NOMO-1 treated with DMSO at 0.1 percent for 48 hours (cell line): ENCODE results near the gene TASP1.
"Not testable (repeated sequence)": the region's sequence is repeated elsewhere in the genome, so short reads cannot be mapped to it uniquely, and the experiment has no call there.

Experiments used
- DNase-seq: peaks from one replicate; lab custom pipeline; 2025; ENCODE audit not compliant: unreplicated experiment; lab: John Stamatoyannopoulos, UW

Gene TASP1

DNA sequence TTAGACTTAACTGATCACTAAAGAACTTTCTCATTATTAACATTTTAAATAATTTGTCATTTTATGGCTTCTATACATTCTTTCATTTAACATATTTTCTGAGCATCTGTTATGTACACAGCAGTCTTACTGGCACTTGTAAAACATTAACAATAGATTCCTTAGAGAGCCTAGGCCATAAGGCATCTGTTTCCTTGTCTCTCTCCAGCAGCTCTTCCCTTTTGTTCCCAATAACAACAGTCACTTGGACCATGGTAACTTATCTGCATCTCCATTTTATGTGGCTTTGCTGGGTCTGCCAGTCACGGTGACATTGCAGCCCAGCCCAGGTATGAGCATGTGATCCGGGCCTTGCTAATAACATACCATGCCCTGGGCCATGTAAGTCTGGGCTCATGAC, 11.7 kb upstream of the TASP1 start:
- no peak for DNase-seq

GRCh38 chr20:13648291-13649228, 9.8 kb upstream of the TASP1 start:
- no peak for DNase-seq

DNA sequence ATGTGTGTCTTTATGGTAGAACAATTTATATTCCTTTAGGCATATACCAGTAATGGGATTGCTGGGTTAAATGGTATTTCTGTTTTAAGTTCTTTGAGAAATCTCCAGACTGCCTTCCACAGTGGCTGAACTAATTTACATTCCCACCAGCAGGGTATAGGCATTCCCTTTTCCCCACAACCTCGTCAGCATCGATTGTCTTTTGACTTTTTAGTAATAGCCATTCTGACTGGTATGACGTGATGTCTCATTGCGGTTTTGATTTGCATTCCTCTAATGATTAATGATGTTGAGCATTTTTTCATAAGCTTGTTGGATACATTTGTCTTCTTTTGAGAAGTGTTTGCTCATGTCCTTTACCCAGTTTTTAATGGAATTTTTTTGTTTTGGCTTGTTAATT, 5.3 kb upstream of the TASP1 start:
- DNase-seq, result no peak

GRCh38 chr20:13639150-13639497, 392 bp upstream of the TASP1 start:
- DNase-seq, result no peak

GRCh38 chr20:13638162-13638495, 603 bp downstream of the TASP1 start:
- DNase-seq, result no peak

- no peak for DNase-seq
These were observed 6.3 kb downstream of the TASP1 start for GRCh38 chr20:13632431-13632830.

DNA sequence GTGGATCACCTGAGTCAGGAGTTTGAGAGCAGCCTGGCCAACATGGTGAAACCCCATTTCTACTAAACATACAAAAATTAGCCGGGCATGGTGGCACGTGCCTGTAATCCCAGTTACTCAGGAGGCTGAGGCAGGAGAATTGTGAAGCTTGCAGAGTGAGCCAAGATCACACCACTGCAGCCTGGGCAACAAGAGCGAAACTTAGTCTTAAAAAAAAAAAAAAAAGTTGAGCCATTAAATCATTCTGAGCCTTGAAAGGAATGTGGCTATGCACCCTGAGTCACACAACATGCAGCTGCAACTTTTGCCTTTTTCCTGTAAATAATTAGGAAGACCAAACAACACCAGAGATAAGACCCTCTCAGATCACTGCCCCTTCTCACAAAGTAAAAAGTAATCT, 11.2 kb downstream of the TASP1 start:
- not testable (repeated sequence) for DNase-seq

DNA sequence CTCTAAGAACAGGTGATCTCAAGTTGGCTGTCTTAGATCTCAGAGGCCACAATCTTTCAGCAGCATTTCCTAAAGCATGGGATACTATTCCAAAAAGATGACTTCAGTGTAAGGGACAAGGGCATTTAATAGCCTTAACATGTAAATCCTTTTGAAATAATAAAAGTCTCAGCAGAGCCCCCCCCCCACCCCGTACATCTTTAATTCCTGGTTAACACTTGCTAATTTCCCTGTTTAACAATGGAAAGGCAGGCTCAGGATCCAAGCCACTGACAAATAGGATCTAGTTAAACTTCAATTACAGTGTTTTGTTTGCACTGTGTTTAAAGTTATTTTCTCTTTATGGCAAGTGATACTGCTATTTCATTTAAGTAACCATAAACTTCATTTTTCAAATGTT, 12.0 kb downstream of the TASP1 start:
- DNase-seq, result no peak

DNA sequence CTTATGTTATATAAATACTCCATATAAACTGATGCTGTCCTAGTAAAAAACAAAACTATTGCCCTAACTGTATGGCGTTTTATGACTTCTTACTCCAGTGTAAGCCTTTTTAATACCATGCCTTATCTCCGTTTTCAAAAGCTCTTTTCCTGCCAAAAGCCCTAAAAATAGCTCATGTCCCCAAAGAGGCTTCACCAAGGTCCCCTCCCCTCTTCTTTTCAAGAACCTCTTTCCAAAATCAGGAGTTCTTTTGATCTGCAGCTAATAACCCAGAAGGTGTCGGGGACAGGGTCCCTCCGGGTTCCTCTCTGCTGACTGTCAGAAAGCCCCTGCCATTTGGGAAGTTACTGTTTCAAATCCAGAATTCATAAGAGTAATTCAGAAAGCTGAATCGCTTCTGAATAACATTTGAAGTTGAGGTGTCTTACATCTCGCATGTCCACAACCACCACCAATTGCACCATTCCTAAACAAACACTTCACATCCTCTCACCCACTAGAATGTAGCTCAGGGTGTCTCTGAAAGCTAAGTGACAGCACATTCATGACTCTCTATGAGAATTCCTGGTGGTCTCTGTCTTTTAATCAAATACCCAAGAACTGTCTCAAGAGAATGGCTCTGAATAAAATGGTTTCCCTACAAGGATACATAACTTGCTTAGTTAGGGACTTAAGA, 13.3 kb downstream of the TASP1 start:
- DNase-seq, result no peak

DNA sequence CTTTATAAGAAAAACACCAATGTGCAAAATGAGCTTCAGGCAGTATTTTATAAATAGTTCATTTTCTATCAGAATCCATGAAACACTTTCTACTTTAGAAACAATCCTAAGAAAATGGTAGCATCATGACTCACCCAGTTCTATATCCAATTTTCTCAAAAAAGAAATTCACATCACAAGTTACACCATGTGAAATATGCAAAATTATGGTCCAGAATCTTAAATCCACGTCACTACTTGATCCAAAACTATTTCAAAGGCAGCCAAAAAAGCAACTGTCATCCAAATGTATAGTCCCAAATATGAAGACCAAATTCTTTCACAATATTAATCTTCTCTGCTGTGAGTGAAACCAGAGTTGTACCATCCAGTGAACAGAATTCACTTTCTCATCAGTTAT, 19.3 kb downstream of the TASP1 start:
- not testable (repeated sequence) for DNase-seq

DNA sequence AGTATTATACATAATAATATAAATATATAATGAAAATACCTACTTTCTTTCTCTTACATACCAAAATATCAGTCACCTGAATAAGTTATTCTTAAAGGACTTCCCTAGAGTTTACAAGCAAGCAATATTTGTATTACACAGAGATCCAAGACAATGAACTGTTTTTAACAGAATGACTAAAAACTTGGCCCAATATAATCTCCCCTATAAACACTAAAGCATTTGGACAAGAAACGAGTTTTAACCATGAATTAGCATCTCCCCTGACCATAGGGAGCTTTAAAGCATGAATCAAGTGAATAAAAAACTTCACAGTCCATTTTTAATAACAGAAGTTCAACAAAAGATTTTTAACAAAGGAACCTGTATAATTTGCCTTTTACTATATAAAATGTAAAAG, 20.3 kb downstream of the TASP1 start:
- not testable (repeated sequence) for DNase-seq

- DNase-seq, result not testable (repeated sequence)
These were observed 21.1 kb downstream of the TASP1 start for GRCh38 chr20:13617585-13617984.

DNA sequence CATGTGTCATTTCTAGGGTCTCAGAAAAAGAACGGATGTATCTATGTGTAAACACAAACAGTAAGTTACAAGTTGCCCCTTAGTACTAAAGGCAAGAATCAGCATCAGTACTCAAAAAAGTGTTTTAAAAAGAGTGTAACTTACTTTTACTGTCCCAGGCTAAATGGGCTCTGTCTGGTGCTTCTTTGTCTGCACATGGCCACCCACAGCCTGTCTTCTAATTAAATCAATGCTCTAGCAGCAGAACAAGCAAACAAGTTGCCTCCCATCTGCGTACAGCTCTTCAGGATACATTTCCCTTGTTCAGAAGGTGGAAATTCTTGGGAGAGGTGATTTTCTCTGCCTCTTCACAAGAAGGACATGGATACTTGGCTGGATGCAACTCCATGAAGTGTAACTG, 22.0 kb downstream of the TASP1 start:
- not testable (repeated sequence) for DNase-seq

DNA sequence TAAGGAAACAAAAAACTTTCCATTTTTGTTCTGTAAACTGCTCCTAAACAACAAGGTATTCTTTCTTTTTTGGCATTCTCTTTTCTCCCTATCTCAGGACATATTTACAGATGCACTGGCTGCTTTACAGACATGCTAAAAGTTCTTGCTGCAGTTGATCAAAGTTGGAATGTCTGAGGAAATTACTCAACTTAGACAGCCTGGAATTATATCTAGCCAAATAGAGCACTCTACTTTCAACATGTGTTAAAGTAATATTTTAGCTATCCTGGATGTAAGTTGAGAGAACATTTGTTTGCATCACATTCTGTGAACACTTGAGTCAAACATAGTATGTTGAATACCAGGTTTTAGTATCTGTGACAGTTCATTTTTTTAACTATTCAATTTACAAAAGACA, 24.8 kb downstream of the TASP1 start:
- DNase-seq, result no peak

GRCh38 chr20:13611611-13612125, 27.1 kb downstream of the TASP1 start:
- DNase-seq, result no peak

- DNase-seq, result no peak
These were observed 28.5 kb downstream of the TASP1 start for GRCh38 chr20:13610184-13610583.

GRCh38 chr20:13608066-13608465, 30.7 kb downstream of the TASP1 start:
- no peak for DNase-seq

DNA sequence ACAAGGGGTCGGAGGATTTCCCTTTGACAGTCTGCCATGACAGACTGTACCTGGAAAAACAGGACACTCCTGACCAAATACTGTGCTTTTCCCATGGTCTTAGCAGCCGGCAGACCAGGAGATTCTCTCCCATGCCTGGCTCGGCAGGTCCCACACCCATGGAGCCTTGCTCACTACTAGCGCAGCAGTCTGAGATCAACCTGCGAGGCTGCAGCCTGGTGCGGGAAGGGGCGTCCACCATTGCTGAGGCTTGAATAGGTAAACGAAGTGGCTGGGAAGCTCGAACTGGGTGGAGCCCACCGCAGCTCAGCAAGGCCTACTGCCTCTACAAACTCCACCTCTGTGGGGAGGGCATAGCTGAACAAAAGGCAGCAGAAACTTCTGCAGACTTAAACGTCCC, 45.3 kb downstream of the TASP1 start:
- DNase-seq, result not testable (repeated sequence)

DNA sequence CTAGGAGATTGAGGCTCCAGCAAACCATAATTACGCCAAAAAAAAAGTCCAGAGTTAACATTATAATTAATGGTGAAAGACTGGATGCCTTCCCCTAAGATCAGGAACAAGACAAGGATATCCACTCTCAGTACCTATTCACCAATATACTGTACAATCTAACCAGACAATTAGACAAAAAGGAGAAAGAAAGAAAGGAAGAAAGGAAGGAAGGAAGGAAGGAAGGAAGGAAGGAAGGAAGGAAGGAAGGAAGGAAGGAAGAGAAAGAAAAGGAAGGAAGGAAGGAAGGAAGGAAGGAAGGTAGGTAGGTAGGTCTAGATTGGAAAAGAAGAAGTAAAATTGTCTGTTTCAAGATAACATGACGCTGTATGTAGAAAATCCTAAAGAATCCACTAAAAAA, 50.7 kb downstream of the TASP1 start:
- no peak for DNase-seq

GRCh38 chr20:13587370-13587769, 51.4 kb downstream of the TASP1 start:
- DNase-seq, result no peak

GRCh38 chr20:13586133-13586532, 52.6 kb downstream of the TASP1 start:
- no peak for DNase-seq

DNA sequence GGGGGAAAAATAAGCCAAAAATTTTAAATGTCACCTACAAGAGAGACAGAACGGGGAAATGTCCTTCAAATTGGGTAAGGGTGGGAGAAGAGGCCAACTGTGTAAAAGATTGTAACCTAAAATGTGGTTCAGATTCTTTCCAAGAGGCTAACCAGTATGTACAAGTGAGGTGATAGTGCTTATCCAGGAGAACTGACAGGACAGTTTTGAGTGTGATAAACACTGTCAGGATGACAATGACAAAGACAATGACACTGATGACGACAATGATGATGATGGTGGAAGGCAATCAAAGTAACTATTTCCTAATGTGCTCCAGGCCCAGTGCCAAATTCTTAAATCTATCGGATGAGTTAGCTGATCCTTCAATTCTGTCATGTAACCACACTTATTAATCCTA, 57.3 kb downstream of the TASP1 start:
- no peak for DNase-seq
